Spleen (tissue), 7 donors: ENCODE results near the gene PTPRE.

Source experiments
- POLR2A ChIP-seq, 3 donors: fragments of 450-650 bp; IDR thresholded peaks; one replicate each; pipeline ENCODE4 v1.5.1; 2017; ENCODE audit warnings: antibody characterized with exemption in 3 of 3, mild to moderate bottlenecking in 1 of 3
- POLR2AphosphoS5 ChIP-seq, 3 donors: sonication (generic); formaldehyde crosslinking; IDR thresholded peaks; one replicate each; pipeline ENCODE4 v1.5.1; 2017; ENCODE audit warnings: antibody characterized with exemption in 3 of 3
- TF ChIP-seq, protein P1 (sequence below), 11 experiments: fragments of 200-600 bp in 7 of 11; fragments of 450-650 bp in 4 of 11; sonication (generic) in 4 of 11; IDR thresholded peaks in 8 of 11; conservative IDR thresholded peaks in 3 of 11; 1 replicate in 7 of 11; 2 replicates in 4 of 11; pipeline versions ENCODE4 v1.4.0 to v1.8.0; 2016 to 2021; ENCODE audit warnings: antibody characterized with exemption in 11 of 11, inconsistent platforms in 4 of 11, mild to moderate bottlenecking in 1 of 11
- donor health status: DM: no; HTN: no; CAD: no; lungs with moderate emphysema.
- donor health status: DM: no; HTN: no; CAD: no.
- donor health status: DM: no; HTN: no; CAD: no.

DNA sequence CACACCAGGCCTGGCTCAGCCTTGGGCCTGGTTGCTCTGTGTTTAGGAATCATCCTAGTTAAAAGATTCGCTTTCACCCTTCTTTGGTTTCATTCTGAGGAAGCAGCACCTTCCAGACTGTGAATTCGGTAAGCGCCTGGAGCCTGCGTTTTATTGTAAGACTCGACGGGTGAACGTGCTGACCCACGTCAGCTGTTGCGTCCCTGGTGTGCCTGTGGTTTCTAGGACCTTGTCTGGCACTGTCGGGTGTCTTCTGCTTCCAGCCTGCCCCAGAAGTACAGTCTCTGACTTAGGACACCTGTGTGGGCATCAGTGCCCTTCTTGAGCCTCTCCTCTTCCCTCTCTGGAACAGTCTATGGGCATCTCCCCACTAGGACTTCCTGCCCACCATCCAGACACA lies 193.0 kb downstream of the PTPRE start:
- no peak for TF ChIP-seq POLR2AphosphoS5 (IDR thresholded peaks at IDR 0.05)
- no peak for TF ChIP-seq POLR2A (IDR thresholded peaks at IDR 0.05)
- TF ChIP-seq, protein P1, sequence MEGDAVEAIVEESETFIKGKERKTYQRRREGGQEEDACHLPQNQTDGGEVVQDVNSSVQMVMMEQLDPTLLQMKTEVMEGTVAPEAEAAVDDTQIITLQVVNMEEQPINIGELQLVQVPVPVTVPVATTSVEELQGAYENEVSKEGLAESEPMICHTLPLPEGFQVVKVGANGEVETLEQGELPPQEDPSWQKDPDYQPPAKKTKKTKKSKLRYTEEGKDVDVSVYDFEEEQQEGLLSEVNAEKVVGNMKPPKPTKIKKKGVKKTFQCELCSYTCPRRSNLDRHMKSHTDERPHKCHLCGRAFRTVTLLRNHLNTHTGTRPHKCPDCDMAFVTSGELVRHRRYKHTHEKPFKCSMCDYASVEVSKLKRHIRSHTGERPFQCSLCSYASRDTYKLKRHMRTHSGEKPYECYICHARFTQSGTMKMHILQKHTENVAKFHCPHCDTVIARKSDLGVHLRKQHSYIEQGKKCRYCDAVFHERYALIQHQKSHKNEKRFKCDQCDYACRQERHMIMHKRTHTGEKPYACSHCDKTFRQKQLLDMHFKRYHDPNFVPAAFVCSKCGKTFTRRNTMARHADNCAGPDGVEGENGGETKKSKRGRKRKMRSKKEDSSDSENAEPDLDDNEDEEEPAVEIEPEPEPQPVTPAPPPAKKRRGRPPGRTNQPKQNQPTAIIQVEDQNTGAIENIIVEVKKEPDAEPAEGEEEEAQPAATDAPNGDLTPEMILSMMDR (IDR thresholded peaks at IDR 0.05 in 8 of 11, conservative IDR thresholded peaks at IDR 0.05 in 3 of 11) = no peak
